HepG2 (cell line): ENCODE measurements around the gene THRSP. TPM values are rescaled to one million over a fixed set of nuclear protein-coding genes. Genes with fewer than 3 reads are reported as not detected.

Experiments
- ADNP ChIP-seq: sonication (generic); formaldehyde crosslinking; IDR thresholded peaks from 2 replicates; pipeline ENCODE4 v1.4.0; 2020; ENCODE audit warnings: missing genetic modification reagents
- FOXA1 ChIP-seq, 2 experiments: fragments of 450-650 bp in 1 of 2; sonication (generic) in 1 of 2; formaldehyde crosslinking in 1 of 2; IDR thresholded peaks; 2 replicates each; pipeline versions ENCODE4 v1.4.0 to v1.6.1; 2016 to 2020; ENCODE audit warnings: missing genetic modification reagents in 1 of 2
- FOXJ3 ChIP-seq: sonication (generic); formaldehyde crosslinking; IDR thresholded peaks from 2 replicates; pipeline ENCODE4 v1.4.0; 2020; ENCODE audit warnings: missing genetic modification reagents, mild to moderate bottlenecking, borderline replicate concordance
- HNF1A ChIP-seq, 2 experiments: sonication (generic) in 1 of 2; formaldehyde crosslinking in 1 of 2; IDR thresholded peaks; 2 replicates each; pipeline versions ENCODE4 v1.4.0 to v1.6.1; 2016 to 2020; ENCODE audit warnings: borderline replicate concordance in 1 of 2, low read depth in 1 of 2, mild to moderate bottlenecking in 1 of 2, missing genetic modification reagents in 1 of 2
- NFYC ChIP-seq: IDR thresholded peaks from 2 replicates; pipeline ENCODE4 v1.6.1; 2016; ENCODE audit warnings: missing genetic modification reagents, missing compliant biosample characterization
- NR2C2 ChIP-seq: sonication (generic); formaldehyde crosslinking; IDR thresholded peaks from 2 replicates; pipeline ENCODE4 v1.4.0; 2020; ENCODE audit warnings: missing genetic modification reagents, mild to moderate bottlenecking, moderate library complexity, borderline replicate concordance
- PAX8 ChIP-seq: sonication (generic); formaldehyde crosslinking; IDR thresholded peaks from 2 replicates; pipeline ENCODE4 v1.8.0; 2022; ENCODE audit warnings: mild to moderate bottlenecking, missing genetic modification reagents, borderline replicate concordance
- PITX1 ChIP-seq: sonication (generic); formaldehyde crosslinking; IDR thresholded peaks from 2 replicates; pipeline ENCODE4 v1.5.1; 2020; ENCODE audit warnings: mild to moderate bottlenecking, missing genetic modification reagents
- TFAP4 ChIP-seq: sonication (generic); IDR thresholded peaks from 2 replicates; pipeline ENCODE4 v1.6.1; 2016; ENCODE audit warnings: low read depth, borderline replicate concordance
- U2AF1 ChIP-seq: fragments of 200-400 bp; formaldehyde crosslinking; optimal IDR thresholded peaks from 2 replicates; pipeline ENCODE3; 2017; ENCODE audit warnings: mild to moderate bottlenecking, low read depth, low read length
- ZBTB3 ChIP-seq: sonication (generic); formaldehyde crosslinking; IDR thresholded peaks from 2 replicates; pipeline ENCODE4 v1.4.0; 2020; ENCODE audit warnings: low read depth, mild to moderate bottlenecking, moderate library complexity, missing genetic modification reagents, borderline replicate concordance
- ZNF343 ChIP-seq: sonication (generic); formaldehyde crosslinking; IDR thresholded peaks from 2 replicates; pipeline ENCODE4 v1.4.0; 2020; ENCODE audit warnings: mild to moderate bottlenecking, missing genetic modification reagents
- ZNF431 ChIP-seq: sonication (generic); formaldehyde crosslinking; IDR thresholded peaks from 2 replicates; pipeline ENCODE4 v1.9.0; 2022; ENCODE audit warnings: missing genetic modification reagents, low read depth, mild to moderate bottlenecking, borderline replicate concordance
- ZNF770 ChIP-seq: sonication (generic); formaldehyde crosslinking; IDR thresholded peaks from 2 replicates; pipeline ENCODE4 v1.5.0; 2020; ENCODE audit warnings: mild to moderate bottlenecking, missing genetic modification reagents
- polyA plus RNA-seq, 8 experiments: library from polyadenylated mRNA; depleted of rRNA in 3 of 8; stranded (reverse) in 7 of 8; unstranded in 1 of 8; fragments of >200 nt; fragmentation: Illumina TruSeq in 4 of 8; extraction: Trizol in 4 of 8; gene quantifications; 2 replicates each; pipeline versions ENCODE4 v1.2.1 to v1.2.3, GENCODE V29; 2011 to 2016; ENCODE audit warnings: low read depth in 4 of 8, missing spikeins in 1 of 8, mixed read lengths in 1 of 8; ENCODE audit not compliant: insufficient read depth in 1 of 8
- total RNA-seq, 5 experiments: library from RNA; depleted of rRNA; stranded (reverse); fragments of >200 nt; fragmentation: Illumina TruSeq; extraction: Trizol; gene quantifications; 2 replicates each; pipeline ENCODE4 v1.2.3, GENCODE V29; 2016; ENCODE audit warnings: low read depth in 1 of 5

The THRSP gene
- total and polyA plus RNA-seq, 2 of the 13 experiments (the other 11 are each of a cell fraction or from before 2014, with no cell fraction given) = 0.13 to 0.58 TPM

GRCh38 chr11:78023426-78023825 lies 40.2 kb upstream of the THRSP start (continued):
- TF ChIP-seq HNF1A (IDR thresholded peaks at IDR 0.05; ENCODE audit: low read depth) (no peak), HNF1A (CRISPR knock-in tag; IDR thresholded peaks at IDR 0.05; ENCODE audit: borderline replicate concordance) (peak; percentile 6; the same call in 1 of the 2 replicates), ADNP (CRISPR knock-in tag) (peak; percentile 62; the same call in 1 of the 2 replicates), FOXJ3 (no peak), NR2C2 (CRISPR knock-in tag) (peak; percentile 6; the same call in 1 of the 2 replicates), NFYC (no peak), PAX8 (no peak), ZNF431 (CRISPR knock-in tag) (0 out of 2 replicates have a peak, but pooled peaks have one; percentile 1), ZNF343 (CRISPR knock-in tag) (0 out of 2 replicates have a peak, but pooled peaks have one; percentile 2), PITX1 (CRISPR knock-in tag) (no peak), FOXA1 (IDR thresholded peaks at IDR 0.05) (no peak), FOXA1 (CRISPR knock-in tag; IDR thresholded peaks at IDR 0.05) (no peak), ZNF770 (peak; percentile 99), TFAP4 (no peak), ZBTB3 (CRISPR knock-in tag) (0 out of 2 replicates have a peak, but pooled peaks have one; percentile 82), U2AF1 (no peak)
